Ishikawa (cell line): Measurements from ENCODE around the gene NTN1.

Experiments used
- EP300 ChIP-seq: IDR thresholded peaks from 2 replicates; pipeline ENCODE4 v1.6.1; 2012; ENCODE audit warnings: borderline replicate concordance
- TAF1 ChIP-seq: IDR thresholded peaks from 2 replicates; pipeline ENCODE4 v1.6.1; 2012; ENCODE audit warnings: low read depth, mild to moderate bottlenecking

DNA sequence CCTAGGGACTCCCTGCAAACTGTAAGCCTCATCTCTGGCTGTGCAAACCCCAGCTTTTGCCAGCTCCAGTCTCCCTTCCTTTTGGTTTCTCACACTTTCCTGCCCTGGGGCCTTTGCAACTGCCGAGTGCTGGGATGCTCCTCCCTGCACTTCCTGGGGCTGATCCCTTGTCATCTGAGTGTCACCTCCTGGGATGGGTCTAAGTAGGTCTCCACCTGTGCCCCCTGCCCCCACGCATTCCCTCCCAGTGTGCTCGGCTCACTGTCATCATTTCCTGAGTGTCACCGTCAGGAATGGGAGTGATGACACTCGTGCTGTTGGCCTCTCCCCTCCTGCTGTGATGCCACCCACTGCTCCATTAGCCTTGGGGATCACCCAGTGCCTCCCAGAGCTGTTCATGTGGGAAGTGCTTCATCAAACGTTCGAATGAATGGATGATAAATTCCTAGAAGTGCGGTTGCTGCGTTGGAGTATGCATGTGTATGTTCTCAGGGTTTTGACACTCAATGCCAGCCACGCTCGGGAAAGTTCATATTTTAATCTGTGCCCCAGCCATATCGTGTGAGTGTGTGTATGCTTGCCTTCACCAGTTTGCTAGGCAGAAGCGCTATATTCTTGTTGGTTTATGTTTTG is 189.9 kb downstream of the NTN1 start:
- TF ChIP-seq TAF1, result no peak
- no peak for TF ChIP-seq EP300
